H1 (cell line): Measurements from ENCODE around the gene TAF9B. TPM values are rescaled to one million over a fixed set of nuclear protein-coding genes. Genes with fewer than 3 reads are reported as not detected.

Source experiments
- CTCF ChIA-PET: fragments of 300-600 bp; sonication (Branson Sonifier 250); formaldehyde crosslinking; loops from one replicate; lab custom pipeline; 2021; ENCODE audit not compliant: partially characterized antibody; lab: Charles Lee
- POLR2A ChIA-PET: fragments of 300-600 bp; sonication (Branson Sonifier 250); formaldehyde crosslinking; loops from one replicate; lab custom pipeline; 2021; ENCODE audit warnings: inconsistent platforms; ENCODE audit not compliant: partially characterized antibody; lab: Charles Lee
- DNase-seq, 2 experiments: peaks; one replicate each; pipeline versions ENCODE4 v3.0.0 to v3.0.0-alpha.2; 2010 to 2022; ENCODE audit warnings: low spot score in 2 of 2, low read depth in 1 of 2, mixed read lengths in 1 of 2
- FAIRE-seq: peaks from 2 replicates; lab custom pipeline; 2011; peaks lifted over from hg19 to GRCh38; lab: Jason Lieb, UNC
- H2AFZ ChIP-seq: 2 replicates; pipeline ENCODE4 v1.8.1; 2012; ENCODE audit warnings: low read length, inconsistent platforms
- H2AK5ac ChIP-seq: 2 replicates; pipeline ENCODE4 v1.6.1; 2013; ENCODE audit warnings: low read depth, low read length
- H2BK120ac ChIP-seq: replicated peaks from 2 replicates; pipeline ENCODE3; 2013; ENCODE audit warnings: low read depth, low read length, inconsistent platforms
- H2BK12ac ChIP-seq: 2 replicates; pipeline ENCODE4 v1.6.1; 2013; ENCODE audit warnings: low read depth, low read length
- H2BK15ac ChIP-seq: 2 replicates; pipeline ENCODE4 v1.6.1; 2013; ENCODE audit warnings: low read length
- H2BK20ac ChIP-seq: 2 replicates; pipeline ENCODE4 v1.6.1; 2013; ENCODE audit warnings: low read length
- H2BK5ac ChIP-seq: 2 replicates; pipeline ENCODE4 v1.6.1; 2013; ENCODE audit warnings: low read depth, low read length
- H3K14ac ChIP-seq: 2 replicates; pipeline ENCODE4 v1.6.1; 2013; ENCODE audit warnings: inconsistent platforms; ENCODE audit not compliant: insufficient read length
- H3K18ac ChIP-seq: 2 replicates; pipeline ENCODE4 v1.6.1; 2013; ENCODE audit warnings: low read length; ENCODE audit errors: extremely low read depth
- H3K23ac ChIP-seq: 2 replicates; pipeline ENCODE4 v1.6.1; 2013; ENCODE audit warnings: inconsistent platforms; ENCODE audit not compliant: insufficient read length
- H3K23me2 ChIP-seq: 2 replicates; pipeline ENCODE4 v1.6.1; 2013; ENCODE audit warnings: low read depth, low read length
- H3K27ac ChIP-seq: 2 replicates; pipeline ENCODE4 v1.6.1; 2011; ENCODE audit warnings: low read depth, low read length, inconsistent platforms
- H3K27me3 ChIP-seq, 4 experiments: replicated peaks in 1 of 4; 1 replicate in 1 of 4; 2 replicates in 3 of 4; pipeline versions ENCODE4 v1.6.1 to v1.8.1; 2011 to 2013; ENCODE audit warnings: low read length in 3 of 4, mild to moderate bottlenecking in 3 of 4, inconsistent platforms in 2 of 4, mixed read lengths in 2 of 4, moderate library complexity in 1 of 4; ENCODE audit not compliant: control insufficient read depth in 3 of 4, insufficient read depth in 3 of 4; ENCODE audit errors: extremely low read depth in 1 of 4
- H3K36me3 ChIP-seq, 4 experiments: 2 replicates each; pipeline versions ENCODE4 v1.6.1 to v1.8.1; 2011 to 2013; ENCODE audit warnings: mild to moderate bottlenecking in 4 of 4, low read length in 3 of 4, moderate library complexity in 2 of 4, control low read depth in 1 of 4, inconsistent platforms in 1 of 4; ENCODE audit not compliant: insufficient read depth in 4 of 4, control insufficient read depth in 2 of 4
- H3K4ac ChIP-seq: replicated peaks from 2 replicates; pipeline ENCODE3; 2013; ENCODE audit warnings: low read length, low read depth, mixed read lengths, inconsistent platforms; ENCODE audit not compliant: insufficient read length
- H3K4me1 ChIP-seq, 4 experiments: replicated peaks in 1 of 4; 1 replicate in 1 of 4; 2 replicates in 3 of 4; pipeline versions ENCODE4 v1.6.1 to v1.8.1; 2011 to 2013; ENCODE audit warnings: low read length in 3 of 4, inconsistent platforms in 2 of 4, mixed read lengths in 1 of 4; ENCODE audit not compliant: insufficient read depth in 4 of 4, control insufficient read depth in 3 of 4
- H3K4me2 ChIP-seq, 2 experiments: 2 replicates each; pipeline versions ENCODE4 v1.6.1 to v1.8.1; 2011 to 2013; ENCODE audit warnings: low read depth in 2 of 2, low read length in 2 of 2, control low read depth in 1 of 2, inconsistent platforms in 1 of 2, mild to moderate bottlenecking in 1 of 2; ENCODE audit not compliant: insufficient read depth in 1 of 2
- H3K4me3 ChIP-seq, 4 experiments: fragments of 200-600, 300-600 bp in 1 of 4; sonication (generic), shearing (Covaris generic), sonication (Bioruptor Twin) in 1 of 4; 2 replicates each; pipeline versions ENCODE4 v1.5.1 to v1.8.1; 2011 to 2016; ENCODE audit warnings: low read length in 4 of 4, low read depth in 3 of 4, control low read depth in 2 of 4, inconsistent platforms in 2 of 4, mild to moderate bottlenecking in 2 of 4, mixed read lengths in 1 of 4, moderate library complexity in 1 of 4; ENCODE audit not compliant: insufficient read depth in 2 of 4; ENCODE audit errors: extremely low read depth in 1 of 4
- H3K56ac ChIP-seq: replicated peaks from 2 replicates; pipeline ENCODE3; 2013; ENCODE audit warnings: low read depth, mild to moderate bottlenecking, mixed read lengths, low read length, inconsistent platforms; ENCODE audit not compliant: insufficient read length
- H3K79me1 ChIP-seq: 2 replicates; pipeline ENCODE4 v1.6.1; 2013; ENCODE audit warnings: low read depth, low read length, control low read depth
- H3K79me2 ChIP-seq, 2 experiments: 2 replicates each; pipeline versions ENCODE4 v1.6.1 to v1.8.1; 2012 to 2013; ENCODE audit warnings: low read length in 2 of 2, mild to moderate bottlenecking in 2 of 2, inconsistent platforms in 1 of 2; ENCODE audit not compliant: insufficient read depth in 2 of 2, control insufficient read depth in 1 of 2
- H3K9ac ChIP-seq, 4 experiments: replicated peaks in 1 of 4; 1 replicate in 1 of 4; 2 replicates in 3 of 4; pipeline versions ENCODE4 v1.6.1 to v1.8.1; 2011 to 2013; ENCODE audit warnings: low read depth in 3 of 4, low read length in 3 of 4, control low read depth in 2 of 4, mild to moderate bottlenecking in 2 of 4, moderate library complexity in 2 of 4, inconsistent platforms in 1 of 4; ENCODE audit errors: extremely low read depth in 1 of 4
- H3K9me3 ChIP-seq, 2 experiments: 2 replicates each; pipeline versions ENCODE4 v1.6.1 to v1.8.1; 2012 to 2013; ENCODE audit warnings: mild to moderate bottlenecking in 2 of 2, moderate library complexity in 2 of 2, control low read depth in 1 of 2, inconsistent platforms in 1 of 2, low read depth in 1 of 2, low read length in 1 of 2, mixed read lengths in 1 of 2; ENCODE audit not compliant: insufficient read depth in 2 of 2
- H4K20me1 ChIP-seq, 2 experiments: replicated peaks in 1 of 2; 2 replicates each; pipeline versions ENCODE3 to v1.8.1; 2011 to 2013; ENCODE audit warnings: inconsistent platforms in 2 of 2, low read length in 2 of 2, mild to moderate bottlenecking in 1 of 2; ENCODE audit not compliant: insufficient read depth in 2 of 2, control insufficient read depth in 1 of 2
- H4K5ac ChIP-seq: 2 replicates; pipeline ENCODE4 v1.6.1; 2013; ENCODE audit warnings: low read length, low read depth, mixed read lengths, inconsistent platforms; ENCODE audit not compliant: insufficient read length
- H4K8ac ChIP-seq: 2 replicates; pipeline ENCODE4 v1.8.0; 2013; ENCODE audit warnings: mild to moderate bottlenecking, moderate library complexity, low read length, inconsistent platforms; ENCODE audit not compliant: insufficient read depth; ENCODE audit errors: extremely low read depth
- H4K91ac ChIP-seq: replicated peaks from 2 replicates; pipeline ENCODE3; 2013; ENCODE audit warnings: low read length, mixed read lengths, inconsistent platforms; ENCODE audit not compliant: insufficient read length
- BCL11A ChIP-seq, 2 experiments: IDR thresholded peaks; one replicate each; pipeline ENCODE4 v1.6.1; 2011; ENCODE audit warnings: low read depth in 2 of 2, low read length in 2 of 2, mild to moderate bottlenecking in 2 of 2
- CREB1 ChIP-seq: IDR thresholded peaks from 2 replicates; pipeline ENCODE4 v1.6.1; 2012; ENCODE audit warnings: inconsistent platforms
- RBBP5 ChIP-seq: IDR thresholded peaks from 2 replicates; pipeline ENCODE4 v1.7.1; 2012; ENCODE audit warnings: low read depth, mild to moderate bottlenecking, inconsistent platforms, low read length, moderate library complexity, borderline replicate concordance
- RNF2 ChIP-seq: fragments of 200-900, 300-1000 bp; sonication (generic); IDR thresholded peaks from 2 replicates; pipeline ENCODE4 v1.7.1; 2016; ENCODE audit warnings: borderline replicate concordance, low read depth, mild to moderate bottlenecking, antibody characterized with exemption, low read length; ENCODE audit not compliant: poor library complexity, severe bottlenecking; ENCODE audit errors: missing control alignments
- SIRT6 ChIP-seq: IDR thresholded peaks from one replicate; pipeline ENCODE4 v1.7.1; 2012; ENCODE audit warnings: low read length, inconsistent platforms
- SP2 ChIP-seq: IDR thresholded peaks from 2 replicates; pipeline ENCODE4 v1.6.1; 2012; ENCODE audit warnings: mild to moderate bottlenecking, low read length, inconsistent platforms
- TCF12 ChIP-seq: IDR thresholded peaks from 2 replicates; pipeline ENCODE4 v1.6.1; 2011; ENCODE audit warnings: low read depth, mild to moderate bottlenecking, low read length
- YY1 ChIP-seq: IDR thresholded peaks from 2 replicates; pipeline ENCODE4 v1.6.1; 2011; ENCODE audit warnings: low read depth, mild to moderate bottlenecking, low read length
- WGBS, 2 experiments: shearing (Covaris generic) in 1 of 2; methylation state at CpG; one replicate each; pipeline versions ENCODE4 v1.1.6 to v1.1.7; 2013 to 2015; ENCODE audit warnings: low lambda C conversion rate in 2 of 2, mixed read lengths in 2 of 2, inconsistent platforms in 1 of 2, low coverage in 1 of 2, missing lambda C conversion rate in 1 of 2; ENCODE audit not compliant: insufficient replicate concordance in 2 of 2, insufficient coverage in 1 of 2, insufficient read length in 1 of 2; ENCODE audit errors: extremely low coverage in 1 of 2, missing lambda C conversion rate in 1 of 2; 5-methylcytosine and 5-hydroxymethylcytosine counted together
- polyA plus RNA-seq, 7 experiments: library from polyadenylated mRNA; depleted of rRNA in 3 of 7; stranded (reverse) in 5 of 7; unstranded in 2 of 7; fragments of >200 nt in 5 of 7; fragments of 200-250 nt in 2 of 7; gene quantifications; 1 replicate in 5 of 7; 2 replicates in 1 of 7; 4 replicates in 1 of 7; pipeline versions ENCODE4 v1.2.1 to v1.2.3, GENCODE V29; 2011 to 2013; ENCODE audit warnings: missing spikeins in 2 of 7, mixed read lengths in 2 of 7
- total RNA-seq: library from RNA; stranded (reverse); fragmentation: NEBNext Ultra II Directional; extraction: Animal tissue kit (Norgen Biotek cat#: 25700); gene quantifications from 2 replicates; pipeline ENCODE4 v1.2.1, GENCODE V29; 2021

TAF9B gene
- total and polyA plus RNA-seq, 2 of the 8 experiments (the other 6 are each of a cell fraction or from before 2014, with no cell fraction given) = 23.8 to 42.8 TPM

GRCh38 chrX:78105944-78106650 is 33.4 kb downstream of the TAF9B start:
- CTCF ChIA-PET = no interaction called here
- peak overlapping the region; percentile 80 to 89 for H3K4me2 ChIP-seq
- no peak overlapping the region for H2BK15ac ChIP-seq
- peaks cover 10 to 19% of the 10 kb centered on the region in 2 experiments for H4K20me1 ChIP-seq
- H3K56ac ChIP-seq = no peak overlapping the region
- no peak overlapping the region for H4K8ac ChIP-seq
- H3K27ac ChIP-seq = no peak overlapping the region
- H4K91ac ChIP-seq = no peak overlapping the region
- H3K14ac ChIP-seq = no peak overlapping the region
- peak overlapping the region in 1 of 4 experiments; percentile 49; a peak in 1 of 7 replicates for H3K9ac ChIP-seq
- H3K4ac ChIP-seq = no peak overlapping the region
- no peak for TF ChIP-seq SP2
- TF ChIP-seq YY1 = no peak
- no peak for TF ChIP-seq TCF12
- TF ChIP-seq SIRT6 = no peak
- no peak for TF ChIP-seq CREB1
- no peak for TF ChIP-seq RBBP5
- TF ChIP-seq BCL11A (IDR thresholded peaks at IDR 0.05; ENCODE audit: low read depth in 2 of 2, low read length in 2 of 2) = no peak
- no peak for TF ChIP-seq RNF2
- no peak overlapping the region for H3K18ac ChIP-seq
- H2BK12ac ChIP-seq = no peak overlapping the region
- peak overlapping the region; percentile 33 to 99 (median 91); a peak in 7 of 8 replicates for H3K4me3 ChIP-seq
- DNase-seq = no peak
- FAIRE-seq = no peak
- POLR2A ChIA-PET = interaction anchor here (1.3 to 1.6 kb wide), 3 partner anchors 11 to 23 kb away, joined by 3 to 5 read pairs (median 4); no protein-coding TSS in a partner anchor
- H3K9me3 ChIP-seq = no peaks in the 10 kb centered on the region
- no peaks in the 10 kb centered on the region for H3K79me1 ChIP-seq
- 64% methylated on average over 11 of the region's 11 CpGs; no CpG with 5 or more reads in 1 of the 2 experiments for WGBS, 2 experiments
- H2BK120ac ChIP-seq = no peak overlapping the region
- no peak overlapping the region for H2AFZ ChIP-seq
- H2BK20ac ChIP-seq = no peak overlapping the region
- no peaks in the 10 kb centered on the region; a peak in 1 of 7 replicates for H3K4me1 ChIP-seq
- no peak overlapping the region for H2BK5ac ChIP-seq
- H4K5ac ChIP-seq = no peak overlapping the region
- peaks cover 35 to 68% of the 10 kb centered on the region in 2 experiments for H3K79me2 ChIP-seq
- no peak overlapping the region for H3K23ac ChIP-seq
- H3K36me3 ChIP-seq = peaks cover 0 to 33% (median 1%) of the 10 kb centered on the region in 4 experiments; a peak in 4 of 8 replicates
- no peak overlapping the region for H2AK5ac ChIP-seq
- H3K27me3 ChIP-seq = peaks cover 0 to 5% (median 0%) of the 10 kb centered on the region in 4 experiments; a peak in 1 of 7 replicates
- H3K23me2 ChIP-seq = peaks cover 3% of the 10 kb centered on the region
